Endodermal cell (in vitro differentiated cells): ENCODE results near the gene ACOX1. TPM values are rescaled to one million over a fixed set of nuclear protein-coding genes. Genes with fewer than 3 reads are reported as not detected.

Experiments used
- DNase-seq: peaks from one replicate; pipeline ENCODE4 v3.0.0-alpha.2; 2017
- H3K27ac ChIP-seq: 2 replicates; pipeline ENCODE4 v1.5.1; 2013; ENCODE audit warnings: mild to moderate bottlenecking, low read depth, low read length, moderate library complexity
- H3K27me3 ChIP-seq: 2 replicates; pipeline ENCODE4 v1.6.1; 2013; ENCODE audit warnings: mild to moderate bottlenecking, low read length, moderate library complexity; ENCODE audit not compliant: insufficient read depth, control insufficient read depth, poor library complexity, severe bottlenecking
- H3K36me3 ChIP-seq: 2 replicates; pipeline ENCODE4 v1.7.0; 2013; ENCODE audit warnings: mild to moderate bottlenecking, low read length, moderate library complexity; ENCODE audit not compliant: control insufficient read depth, insufficient read depth
- H3K4me1 ChIP-seq: one replicate; pipeline ENCODE4 v1.7.0; 2013; ENCODE audit warnings: low read length; ENCODE audit not compliant: control insufficient read depth, insufficient read depth
- H3K4me3 ChIP-seq: 2 replicates; pipeline ENCODE4 v1.5.1; 2013; ENCODE audit warnings: mild to moderate bottlenecking, low read length, moderate library complexity
- H3K9ac ChIP-seq: 2 replicates; pipeline ENCODE4 v1.6.1; 2013; ENCODE audit warnings: mild to moderate bottlenecking, low read length, moderate library complexity; ENCODE audit not compliant: poor library complexity, severe bottlenecking; ENCODE audit errors: extremely low read depth
- H3K9me3 ChIP-seq: 2 replicates; pipeline ENCODE4 v1.6.1; 2013; ENCODE audit warnings: mild to moderate bottlenecking, low read length, moderate library complexity; ENCODE audit not compliant: control insufficient read depth
- H3K27ac Mint-ChIP-seq: 2 replicates; pipeline ENCODE4 v1.8.0; 2020; ENCODE audit warnings: mixed read lengths
- H3K27me3 Mint-ChIP-seq: 2 replicates; pipeline ENCODE4 v1.8.0; 2021; ENCODE audit warnings: mild to moderate bottlenecking, mixed read lengths; ENCODE audit not compliant: insufficient read depth
- H3K36me3 Mint-ChIP-seq: 2 replicates; pipeline ENCODE4 v1.8.0; 2020; ENCODE audit warnings: low read depth, mixed read lengths
- H3K4me1 Mint-ChIP-seq: 2 replicates; pipeline ENCODE4 v1.8.0; 2020; ENCODE audit warnings: mixed read lengths
- H3K4me3 Mint-ChIP-seq: 2 replicates; pipeline ENCODE4 v1.8.0; 2020; ENCODE audit warnings: mild to moderate bottlenecking, moderate library complexity, mixed read lengths
- H3K9me3 Mint-ChIP-seq: 2 replicates; pipeline ENCODE4 v1.8.0; 2020; ENCODE audit warnings: mild to moderate bottlenecking, mixed read lengths
- CTCF ChIP-seq: fragments of 200-600 bp; sonication (generic); conservative IDR thresholded peaks from 2 replicates; pipeline ENCODE4 v1.5.0; 2021; ENCODE audit warnings: antibody characterized with exemption, mild to moderate bottlenecking
- WGBS, 2 experiments: methylation state at CpG; one replicate each; pipeline versions ENCODE4 v1.1.5 to v1.1.7; 2013; ENCODE audit warnings: missing lambda C conversion rate in 2 of 2, mixed read lengths in 1 of 2; ENCODE audit not compliant: insufficient coverage in 1 of 2, insufficient read length in 1 of 2; 5-methylcytosine and 5-hydroxymethylcytosine counted together
- total RNA-seq, 2 donors: library from RNA; stranded (reverse); fragmentation: NEBNext Ultra II Directional in 1 of 2; extraction: Animal tissue kit (Norgen Biotek cat#: 25700) in 1 of 2; gene quantifications; 2 replicates in 1 of 2; 3 replicates in 1 of 2; pipeline ENCODE4 v1.2.1, GENCODE V29; 2021

Gene ACOX1
- total RNA-seq, 2 donors from 2014 or later: 28.6 to 37.1 TPM

DNA sequence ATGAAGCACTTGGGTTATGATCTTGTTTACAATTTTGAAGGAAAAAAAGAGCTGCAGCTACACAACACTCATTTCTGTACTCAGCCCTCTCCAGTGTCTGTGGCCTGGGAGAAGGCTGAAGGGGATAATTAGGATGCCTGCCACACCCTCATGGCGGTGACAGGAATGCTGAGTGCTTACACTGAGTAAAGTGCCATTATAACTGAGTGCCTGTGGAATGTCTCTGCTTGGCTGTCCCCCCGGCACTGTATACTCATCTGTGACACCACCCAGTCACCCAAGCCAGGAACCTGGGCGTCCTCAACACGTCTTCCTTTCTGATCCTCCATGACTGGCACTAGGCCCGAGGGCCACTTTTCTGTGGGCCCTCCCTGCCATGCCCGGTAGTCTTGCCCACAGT is 70.8 kb downstream of the ACOX1 start:
- no peak overlapping the region for H3K4me3 Mint-ChIP-seq
- DNase-seq: no peak

DNA sequence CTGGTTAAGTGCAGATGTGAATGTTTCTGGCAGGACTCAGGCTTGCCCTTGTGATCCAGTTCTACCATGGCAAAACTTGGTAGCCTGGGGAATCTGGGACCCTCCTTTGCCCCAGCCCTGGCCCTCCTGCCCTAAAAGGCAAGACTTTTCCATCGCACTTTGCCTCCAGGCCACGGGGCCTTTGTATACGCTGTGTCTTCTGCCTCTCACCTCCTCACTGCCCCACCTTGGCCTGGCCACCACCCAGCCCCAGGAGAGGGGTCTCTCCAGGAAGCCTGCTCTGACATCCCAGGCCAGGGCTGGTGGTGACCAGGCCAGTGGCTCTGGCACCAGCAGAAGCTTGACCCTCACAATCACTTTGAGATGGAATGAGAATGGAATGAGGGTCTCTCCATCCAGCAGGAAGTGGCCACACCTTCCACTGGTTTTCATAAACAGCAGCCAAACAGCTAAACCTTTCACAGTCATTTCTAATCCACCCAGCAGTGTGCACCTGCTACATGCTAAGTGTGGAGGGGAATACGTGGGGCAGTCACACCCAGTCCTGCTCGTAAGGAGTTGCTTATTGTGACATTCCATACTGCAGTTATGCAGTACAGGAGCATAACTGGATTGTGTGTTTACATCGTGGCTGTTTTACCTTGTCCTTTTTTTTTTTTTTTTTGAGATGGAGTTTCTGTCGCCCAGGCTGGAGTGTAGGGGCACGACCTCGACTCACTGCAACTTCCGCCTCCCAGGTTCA is 72.7 kb downstream of the ACOX1 start:
- no peak overlapping the region for H3K4me3 Mint-ChIP-seq
- Histone ChIP-seq H3K9me3 (no peaks in the 10 kb centered on the region), H3K36me3 (peaks cover 14% of the 10 kb centered on the region), H3K27ac (no peak overlapping the region), H3K9ac (no peak overlapping the region), H3K4me3 (no peak overlapping the region), H3K4me1 (peaks cover 7% of the 10 kb centered on the region), H3K27me3 (no peaks in the 10 kb centered on the region)
- H3K9me3 Mint-ChIP-seq: no peaks in the 10 kb centered on the region
- no peak for TF ChIP-seq CTCF
- H3K36me3 Mint-ChIP-seq: peaks cover 8% of the 10 kb centered on the region
- DNase-seq: no peak
- no peaks in the 10 kb centered on the region for H3K27me3 Mint-ChIP-seq
- H3K27ac Mint-ChIP-seq: no peak overlapping the region
- no peaks in the 10 kb centered on the region for H3K4me1 Mint-ChIP-seq
- WGBS, 2 experiments: 91% methylated on average over 7 to 10 of the region's 10 CpGs

More for the DNA sequence above, 70.8 kb downstream of the ACOX1 start:
- Histone ChIP-seq H3K9ac (no peak overlapping the region), H3K4me3 (no peak overlapping the region), H3K27ac (no peak overlapping the region), H3K36me3 (peaks cover 12% of the 10 kb centered on the region), H3K9me3 (no peaks in the 10 kb centered on the region), H3K4me1 (peaks cover 7% of the 10 kb centered on the region), H3K27me3 (no peaks in the 10 kb centered on the region)
- Mint-ChIP-seq H3K27me3 (no peaks in the 10 kb centered on the region), H3K9me3 (no peaks in the 10 kb centered on the region), H3K36me3 (no peaks in the 10 kb centered on the region), H3K27ac (no peak overlapping the region), H3K4me1 (no peaks in the 10 kb centered on the region)
- no peak for TF ChIP-seq CTCF
- WGBS, 2 experiments: 95% methylated on average over 3 to 6 of the region's 6 CpGs

GRCh38 chr17:75904749-75905521 is 74.0 kb downstream of the ACOX1 start, which contains the start of gene MRPL38:
TSS of gene MRPL38 (minus strand) at chr17:75904884. CDS start at chr17:75904875, 9 bp downstream.
- Histone ChIP-seq H3K4me1 (no peaks in the 10 kb centered on the region), H3K4me3 (peak within 1 kb of the TSS; percentile 86), H3K9ac (peak within 1 kb of the TSS; percentile 49), H3K36me3 (peaks cover 27% of the 10 kb centered on the region), H3K27ac (peak within 1 kb of the TSS; percentile 85), H3K27me3 (no peaks in the 10 kb centered on the region), H3K9me3 (no peaks in the 10 kb centered on the region)
- peak; percentile 100 for DNase-seq
- peaks cover 13% of the 10 kb centered on the region for H3K36me3 Mint-ChIP-seq
- no peaks in the 10 kb centered on the region for H3K4me1 Mint-ChIP-seq
- peak; percentile 100 for TF ChIP-seq CTCF
- no peaks in the 10 kb centered on the region for H3K9me3 Mint-ChIP-seq
- no peaks in the 10 kb centered on the region for H3K27me3 Mint-ChIP-seq
- H3K27ac Mint-ChIP-seq: peak within 1 kb of the TSS; percentile 96
- WGBS, 2 experiments: 9 to 16% methylated on average over 43 to 68 of the region's 69 CpGs
- peak within 1 kb of the TSS; percentile 72 for H3K4me3 Mint-ChIP-seq
